Glomerular endothelial cell (primary cell): Measurements from ENCODE around the gene MAGI2. TPM values are rescaled to one million over a fixed set of nuclear protein-coding genes. Genes with fewer than 3 reads are reported as not detected.

Experiments
- DNase-seq: peaks from one replicate; pipeline ENCODE4 v3.0.0-alpha.2; 2011; ENCODE audit warnings: low read depth, low spot score; ENCODE audit errors: extremely low read depth
- total RNA-seq: library from RNA; depleted of rRNA; stranded (reverse); fragments of >200 nt; gene quantifications from 2 replicates; pipeline ENCODE4 v1.2.3, GENCODE V29; 2015

MAGI2 gene
- total RNA-seq, 1 donor from 2014 or later: 6.7 TPM

GRCh38 chr7:78463039-78463438, 990.4 kb downstream of the MAGI2 start:
- no peak for DNase-seq

GRCh38 chr7:78450706-78451105, 1002.8 kb downstream of the MAGI2 start:
- DNase-seq: no peak

GRCh38 chr7:78448911-78449310, 1004.6 kb downstream of the MAGI2 start:
- no peak for DNase-seq

GRCh38 chr7:78444267-78444666, 1009.2 kb downstream of the MAGI2 start:
- no peak for DNase-seq

GRCh38 chr7:78443811-78444210, 1009.7 kb downstream of the MAGI2 start:
- DNase-seq: no peak

GRCh38 chr7:78441737-78442136, 1011.7 kb downstream of the MAGI2 start:
- no peak for DNase-seq

GRCh38 chr7:78438433-78438832, 1015.0 kb downstream of the MAGI2 start:
- no peak for DNase-seq

GRCh38 chr7:78437118-78437517, 1016.3 kb downstream of the MAGI2 start:
- no peak for DNase-seq

- DNase-seq: no peak
Measured at GRCh38 chr7:78435355-78435754, 1018.1 kb downstream of the MAGI2 start.

- DNase-seq: no peak
Measured at GRCh38 chr7:78434281-78434680, 1019.2 kb downstream of the MAGI2 start.

- no peak for DNase-seq
Measured at GRCh38 chr7:78433421-78433820, 1020.0 kb downstream of the MAGI2 start.

GRCh38 chr7:78429878-78430277, 1023.6 kb downstream of the MAGI2 start:
- no peak for DNase-seq

GRCh38 chr7:78427209-78427608, 1026.3 kb downstream of the MAGI2 start:
- no peak for DNase-seq

GRCh38 chr7:78420001-78420400, 1033.5 kb downstream of the MAGI2 start:
- no peak for DNase-seq

- no peak for DNase-seq
Measured at GRCh38 chr7:78417180-78417853, 1036.2 kb downstream of the MAGI2 start.

- DNase-seq: no peak
Measured at GRCh38 chr7:78413568-78413967, 1039.9 kb downstream of the MAGI2 start.

GRCh38 chr7:78412216-78412858, 1041.1 kb downstream of the MAGI2 start:
- DNase-seq: no peak

GRCh38 chr7:78407031-78407430, 1046.4 kb downstream of the MAGI2 start:
- DNase-seq: no peak

- DNase-seq: no peak
Measured at GRCh38 chr7:78406531-78406930, 1046.9 kb downstream of the MAGI2 start.

- DNase-seq: no peak
Measured at GRCh38 chr7:78402096-78402495, 1051.4 kb downstream of the MAGI2 start.

- DNase-seq: no peak
Measured at GRCh38 chr7:78400038-78400437, 1053.4 kb downstream of the MAGI2 start.

- no peak for DNase-seq
Measured at GRCh38 chr7:78399033-78399769, 1054.3 kb downstream of the MAGI2 start.
